Neural cell (in vitro differentiated cells): ENCODE data around the gene NGEF.

Source experiments
- CTCF ChIP-seq: fragments of 450-650 bp; IDR thresholded peaks from 2 replicates; pipeline ENCODE4 v1.5.1; 2014; ENCODE audit warnings: antibody characterized with exemption, mild to moderate bottlenecking, moderate library complexity; ENCODE audit not compliant: poor library complexity, severe bottlenecking
- EP300 ChIP-seq: fragments of 450-650 bp; conservative IDR thresholded peaks from 2 replicates; pipeline ENCODE4 v1.6.1; 2014; ENCODE audit warnings: antibody characterized with exemption, mild to moderate bottlenecking, moderate library complexity; ENCODE audit not compliant: poor library complexity, severe bottlenecking
- EZH2 ChIP-seq: fragments of 200-600, 300-800 bp; shearing (Covaris generic), sonication (generic); IDR thresholded peaks from 2 replicates; pipeline ENCODE4 v1.6.1; 2014; ENCODE audit warnings: antibody characterized with exemption, low read length, borderline replicate concordance, mild to moderate bottlenecking; ENCODE audit not compliant: insufficient read depth, poor library complexity, severe bottlenecking
- MXI1 ChIP-seq: fragments of 450-650 bp; conservative IDR thresholded peaks from 2 replicates; pipeline ENCODE4 v1.6.1; 2014; ENCODE audit warnings: antibody characterized with exemption, mild to moderate bottlenecking; ENCODE audit not compliant: poor library complexity, severe bottlenecking
- RAD21 ChIP-seq: fragments of 450-650 bp; conservative IDR thresholded peaks from 2 replicates; pipeline ENCODE4 v1.6.1; 2014; ENCODE audit warnings: antibody characterized with exemption, mild to moderate bottlenecking, moderate library complexity

DNA sequence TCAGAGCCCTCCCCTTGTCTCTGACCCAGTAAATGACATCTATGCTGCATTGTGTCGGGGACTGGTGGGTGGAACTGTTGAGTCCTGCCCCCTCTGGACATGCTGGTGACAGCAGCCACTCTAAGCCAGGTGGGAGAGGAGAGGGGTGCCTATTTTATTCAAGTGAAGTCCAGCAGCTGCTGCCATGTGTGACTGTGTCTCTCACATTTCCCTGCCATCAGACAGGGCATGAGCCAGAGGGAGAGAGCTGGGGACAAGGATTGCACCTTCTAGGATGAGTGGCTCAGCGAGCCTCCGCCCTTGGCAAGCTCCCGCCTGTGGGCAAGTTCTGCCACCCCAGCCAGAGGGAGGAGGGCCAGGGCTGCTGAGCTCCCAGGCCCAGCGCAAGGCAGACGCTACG, 13.7 kb downstream of the NGEF start:
- TF ChIP-seq EP300: no peak
- TF ChIP-seq RAD21: no peak
- TF ChIP-seq CTCF: no peak
- TF ChIP-seq EZH2: no peak
- no peak for TF ChIP-seq MXI1
